HG03460 (cell line): ENCODE measurements around the gene MYO10.
A peak's percentile ranks its signal among the peaks of the same experiment; 100 is the strongest.

ENCODE experiments used
- ATAC-seq: cut with Tn5 transposase; IDR thresholded peaks from one replicate; pipeline ENCODE4 v1.9.1; 2021; ENCODE audit not compliant: unreplicated experiment

MYO10 gene

DNA sequence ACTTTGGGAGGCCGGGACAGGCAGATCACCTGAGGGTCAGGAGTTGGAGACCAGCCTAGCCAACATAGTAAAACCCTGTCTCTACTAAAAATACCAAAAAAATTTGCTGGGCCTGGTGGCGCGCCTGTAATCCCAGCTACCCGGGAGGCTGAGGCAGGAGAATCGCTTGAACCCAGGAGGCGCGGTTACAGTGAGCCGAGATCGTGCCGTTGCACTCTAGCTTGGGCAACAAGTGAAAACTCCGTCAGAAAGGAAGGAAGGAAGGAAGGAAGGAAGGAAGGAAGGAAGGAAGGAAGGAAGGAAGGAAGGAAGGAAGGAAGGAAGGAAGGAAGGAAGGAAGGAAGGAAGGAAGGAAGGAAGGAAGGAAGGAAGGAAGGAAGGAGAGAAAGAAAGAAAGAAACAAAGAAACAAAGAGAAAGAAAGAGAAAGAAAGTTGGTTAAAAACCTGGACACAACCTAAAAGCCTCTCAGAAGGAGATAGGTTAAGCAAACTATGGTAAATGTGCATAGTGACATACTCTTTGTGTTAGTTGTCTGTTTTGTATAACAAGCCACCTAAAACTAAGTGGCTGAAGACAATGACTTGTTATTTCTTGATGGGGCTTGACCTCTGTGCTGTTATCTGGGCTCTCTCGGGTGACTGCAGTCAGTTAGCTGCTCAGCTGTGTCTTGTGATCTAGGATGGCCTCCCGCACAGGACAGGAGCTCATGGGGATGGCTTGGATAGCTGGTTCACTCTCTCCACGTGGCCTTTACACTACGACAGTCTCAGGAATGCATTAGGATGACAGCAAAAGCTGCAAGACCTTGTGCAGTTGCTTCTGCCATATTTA is 8.0 kb upstream of the MYO10 start:
- no peak for ATAC-seq

DNA sequence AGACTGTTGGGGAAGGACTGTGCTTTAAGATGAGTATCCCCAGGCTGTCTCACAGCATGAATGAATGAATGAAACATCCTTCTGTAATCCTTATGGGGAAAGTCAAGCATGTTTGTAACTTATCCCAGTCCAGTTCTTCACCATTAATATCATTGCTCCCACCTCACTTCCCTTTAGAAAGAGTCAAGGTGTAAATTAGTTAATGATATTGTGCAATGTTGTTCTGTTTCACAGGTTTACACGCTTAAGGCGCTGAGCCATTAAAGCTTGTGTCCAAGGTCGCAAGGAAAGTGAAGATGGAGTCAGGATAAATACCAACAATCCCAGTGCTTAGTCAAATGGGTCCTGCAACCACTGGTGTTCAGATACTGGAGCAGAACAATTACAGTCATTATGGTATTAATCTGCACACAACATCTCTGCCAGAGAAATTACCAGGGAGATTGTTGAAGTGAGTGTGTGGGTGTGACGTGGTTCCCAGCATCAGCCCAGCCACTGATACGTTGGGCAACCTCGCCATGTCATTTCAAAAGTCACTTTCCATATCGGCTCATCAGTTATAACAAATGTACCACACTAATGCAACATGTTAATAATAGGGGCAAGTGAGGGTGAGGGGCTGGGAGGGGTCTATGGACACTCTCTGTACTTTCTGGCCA is 1.5 kb upstream of the MYO10 start:
- ATAC-seq, result no peak

DNA sequence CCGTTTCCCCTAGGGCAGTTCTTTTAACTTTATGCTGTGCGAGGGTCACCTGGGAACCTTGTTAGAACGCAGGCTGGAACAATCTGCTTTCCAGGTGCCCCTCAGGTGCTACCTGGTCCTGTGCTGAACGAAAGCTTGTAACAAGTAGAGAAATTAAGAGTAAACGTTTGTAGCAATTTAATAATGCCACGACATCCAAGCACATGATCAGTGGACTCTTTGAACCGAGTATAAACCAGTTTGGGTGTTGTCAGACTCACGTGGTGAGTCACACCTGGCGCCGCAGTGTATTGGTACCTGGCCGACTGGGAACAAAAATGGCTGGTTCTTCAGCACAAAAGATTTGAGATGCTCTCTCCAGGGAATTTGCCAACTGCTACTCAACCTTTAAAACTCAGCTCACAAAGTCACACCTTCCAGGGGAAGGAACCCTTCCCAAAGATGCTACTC is 926 bp upstream of the MYO10 start:
- no peak for ATAC-seq

DNA sequence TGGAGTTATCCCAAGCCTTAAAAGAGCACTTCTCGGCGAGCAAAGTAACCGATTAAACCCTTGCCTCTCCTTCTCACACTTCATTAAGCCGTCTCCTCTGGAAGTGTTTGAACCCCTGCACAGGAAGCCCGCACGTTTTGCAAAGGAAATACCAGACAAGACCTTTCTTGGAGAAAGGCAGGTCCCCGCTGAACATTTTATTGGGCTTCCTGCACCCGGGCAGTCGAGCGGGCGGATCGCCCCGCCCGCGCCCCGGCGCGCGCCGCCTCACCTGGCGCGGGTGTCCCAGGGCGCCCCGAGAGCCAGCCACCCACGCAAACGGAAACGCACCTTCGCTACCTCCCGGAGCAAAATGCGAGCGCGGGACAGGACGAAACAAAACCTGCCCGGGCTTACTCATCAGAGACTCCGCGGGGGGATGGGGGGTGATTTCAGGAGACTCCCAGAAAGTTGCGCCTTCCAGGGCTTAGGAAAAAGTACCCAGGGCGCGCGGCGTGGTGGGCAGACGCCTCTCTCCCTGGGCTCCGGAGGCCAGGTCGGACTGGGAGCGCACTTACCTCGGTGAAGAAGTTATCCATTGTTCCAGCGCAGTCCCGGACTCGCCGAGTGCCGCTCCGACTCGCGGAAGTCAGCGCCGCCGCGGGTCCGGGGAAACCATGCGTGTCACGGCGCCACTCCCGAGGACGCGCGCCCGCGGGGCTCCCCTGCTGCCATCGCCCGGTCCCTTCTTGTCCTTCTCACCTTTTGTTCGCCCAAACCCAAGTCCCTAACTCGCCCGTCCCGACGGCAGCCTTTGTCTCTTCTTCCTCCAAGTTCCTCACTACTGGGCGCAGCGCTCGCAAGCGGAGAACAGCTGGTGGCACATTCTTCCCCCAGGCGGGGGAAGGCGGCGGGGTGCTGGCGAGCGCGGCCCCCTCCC is 598 bp downstream of the MYO10 start:
- ATAC-seq, result peak; percentile 44

DNA sequence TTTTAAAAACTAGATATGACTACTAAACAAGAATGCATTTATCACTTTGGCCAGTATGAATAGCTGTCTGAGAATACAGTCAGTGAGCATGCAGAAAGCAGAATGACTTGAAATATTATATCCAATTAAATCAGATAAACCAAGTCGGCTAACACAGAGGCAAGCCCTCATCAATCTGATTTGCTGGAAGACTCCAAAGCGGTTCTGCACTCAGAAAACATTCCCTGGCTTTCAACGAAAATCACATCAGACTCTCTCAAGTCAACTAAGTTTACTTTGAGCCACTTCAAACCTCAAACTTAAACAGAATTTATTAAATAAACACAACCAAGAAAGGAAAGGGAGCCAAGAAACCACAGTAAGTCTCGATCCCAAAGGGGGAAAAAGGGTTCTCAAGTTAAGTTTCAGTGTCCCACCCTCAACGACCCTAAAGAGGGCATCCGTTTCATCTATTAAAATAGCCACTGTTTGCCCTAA is 1.4 kb downstream of the MYO10 start:
- ATAC-seq, result no peak

DNA sequence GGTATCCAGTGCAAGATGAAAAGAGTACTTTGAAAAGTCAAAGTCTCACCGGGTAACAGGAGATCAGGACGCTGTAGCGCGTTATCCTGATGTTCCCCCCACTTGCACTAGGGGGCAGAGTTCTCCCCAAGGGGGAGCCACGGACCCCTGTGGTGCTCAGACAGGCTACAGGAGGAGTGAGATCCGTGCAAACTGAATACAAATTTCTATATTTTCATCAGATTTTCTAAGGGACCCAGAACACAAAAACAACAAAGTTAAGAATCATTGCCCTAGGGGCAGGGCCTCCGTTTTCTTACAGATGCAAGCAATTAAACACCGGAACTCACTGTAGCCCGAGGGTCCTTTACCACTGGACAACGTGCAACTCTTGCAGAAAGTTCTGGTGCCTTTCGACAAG is 2.0 kb downstream of the MYO10 start:
- ATAC-seq, result peak; percentile 49

DNA sequence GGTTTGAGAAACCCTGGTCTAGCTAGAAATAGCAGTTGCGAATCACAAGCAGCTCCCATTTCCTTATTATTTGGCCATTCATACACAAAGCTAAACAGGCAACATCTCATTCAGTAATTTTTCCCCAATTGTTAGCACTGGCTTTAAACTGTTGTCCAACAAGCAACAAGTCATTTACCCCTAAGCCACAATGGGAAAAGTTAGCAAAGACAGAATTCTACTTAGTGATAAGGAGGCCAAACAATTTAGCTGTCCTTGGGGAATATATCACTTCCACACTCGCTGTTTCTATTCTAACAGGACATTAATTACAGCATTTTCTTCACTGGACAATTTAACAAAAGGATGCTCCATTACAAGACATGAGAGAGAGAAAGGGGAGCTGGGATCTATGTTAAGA is 2.8 kb downstream of the MYO10 start:
- ATAC-seq, result no peak

DNA sequence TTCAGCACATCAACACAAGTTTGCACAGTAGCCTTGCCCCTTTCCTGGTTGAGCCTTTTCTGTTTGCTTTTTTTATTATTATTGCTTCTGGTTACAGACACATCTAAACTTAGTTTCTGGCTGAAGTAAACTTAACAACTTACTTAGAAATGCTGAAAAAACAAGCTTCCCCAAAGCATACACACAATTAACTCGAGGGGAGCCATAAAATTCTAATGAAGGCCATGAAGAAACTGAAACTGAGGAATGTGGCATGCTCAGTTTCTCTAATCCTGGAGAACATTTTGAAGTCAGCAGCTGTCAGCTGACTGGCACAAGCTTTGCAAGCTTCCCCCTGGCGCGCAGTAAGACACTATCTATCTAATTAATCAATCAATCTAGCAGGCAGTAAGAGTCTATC is 3.7 kb downstream of the MYO10 start:
- no peak for ATAC-seq

DNA sequence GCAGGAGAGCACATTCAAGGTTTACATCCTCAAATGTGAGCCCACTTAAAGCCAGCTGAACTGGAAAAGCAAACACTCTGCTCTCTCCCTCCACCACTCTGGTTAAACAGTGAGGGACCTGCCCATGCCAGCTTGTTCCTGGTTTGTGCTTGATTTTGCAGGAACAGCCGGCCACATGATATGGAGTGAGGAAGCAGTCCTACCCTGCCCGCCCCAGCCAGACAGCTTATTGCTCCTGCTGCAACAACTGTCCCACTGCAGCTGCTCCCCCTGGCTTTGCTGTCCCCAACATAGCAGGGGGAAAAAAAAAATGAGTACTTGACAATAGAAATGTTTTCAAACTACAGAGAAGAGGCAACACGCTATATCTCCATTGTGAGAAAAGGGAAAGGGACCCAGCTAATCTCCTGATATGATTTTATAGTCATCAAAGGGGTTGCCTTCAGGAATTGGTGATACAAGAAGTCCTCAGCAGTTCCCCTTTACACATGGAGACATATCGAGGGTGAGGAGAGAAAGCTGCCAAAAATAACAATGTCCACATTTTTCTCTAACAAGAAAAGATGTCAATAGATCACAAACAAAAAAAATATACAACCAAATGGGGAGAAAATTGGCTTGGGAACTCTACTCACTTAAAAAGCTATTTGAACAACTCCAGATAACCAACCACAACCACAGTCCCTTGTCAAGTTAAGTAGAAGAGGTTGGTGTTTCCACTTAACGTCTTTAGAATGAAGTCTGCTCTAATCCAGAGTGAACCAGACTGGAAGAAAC is 4.6 kb downstream of the MYO10 start:
- ATAC-seq, result no peak

DNA sequence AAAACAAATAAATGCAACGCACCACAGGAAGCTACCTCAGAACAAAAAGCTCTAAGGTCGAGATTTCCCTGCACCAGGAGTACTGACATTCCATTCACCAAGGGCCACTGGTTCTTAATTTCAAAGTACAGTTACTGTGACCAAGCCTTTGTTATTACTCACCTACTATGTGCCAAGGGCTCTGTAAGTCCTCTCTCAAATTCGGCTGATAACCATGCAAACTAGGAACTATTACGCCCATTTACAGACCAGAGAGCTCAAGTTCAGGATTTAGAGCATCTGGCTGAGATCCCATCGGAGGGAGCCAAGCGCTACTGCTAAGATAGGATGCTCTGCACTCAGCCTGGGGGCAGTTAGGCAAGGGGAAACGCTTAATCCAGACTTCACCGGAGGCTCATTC is 5.6 kb downstream of the MYO10 start:
- ATAC-seq, result no peak

DNA sequence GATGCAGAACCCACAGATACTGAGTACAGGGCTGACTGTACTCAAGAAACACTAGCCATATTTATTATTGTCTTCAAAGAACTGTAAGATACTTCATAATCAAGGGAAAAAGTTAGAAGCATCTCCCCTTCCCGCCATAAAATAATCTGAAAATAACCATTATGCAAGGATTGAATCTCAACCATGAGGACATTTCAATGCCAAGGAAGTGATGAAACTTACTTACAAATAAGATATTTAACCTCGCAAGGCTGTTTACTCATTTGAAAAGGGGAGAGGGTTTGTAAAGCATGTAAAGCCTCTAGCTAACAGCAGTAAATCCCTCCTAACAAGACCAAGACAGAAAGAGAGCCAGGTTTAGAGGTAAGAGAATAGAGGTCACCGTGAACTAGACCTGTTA is 6.3 kb downstream of the MYO10 start:
- no peak for ATAC-seq

DNA sequence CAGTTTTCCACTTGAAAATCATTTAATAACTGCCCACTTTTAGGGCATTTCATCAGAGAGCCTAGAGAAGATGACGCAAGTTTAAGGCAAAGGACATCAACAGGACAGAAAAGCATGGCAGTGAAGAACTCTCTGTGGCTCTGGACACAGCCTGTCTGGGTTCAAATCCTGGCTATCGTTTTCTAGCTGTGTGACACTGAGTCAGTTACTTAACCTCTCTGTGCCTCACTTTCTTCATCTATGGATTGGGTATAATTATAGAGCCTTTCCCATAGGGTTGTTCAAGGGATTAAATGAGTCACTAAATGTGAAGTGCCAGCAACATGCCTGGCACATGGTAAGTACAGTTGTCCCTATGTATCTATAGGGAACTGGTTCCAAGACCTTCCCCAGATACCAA is 6.7 kb downstream of the MYO10 start:
- no peak for ATAC-seq

DNA sequence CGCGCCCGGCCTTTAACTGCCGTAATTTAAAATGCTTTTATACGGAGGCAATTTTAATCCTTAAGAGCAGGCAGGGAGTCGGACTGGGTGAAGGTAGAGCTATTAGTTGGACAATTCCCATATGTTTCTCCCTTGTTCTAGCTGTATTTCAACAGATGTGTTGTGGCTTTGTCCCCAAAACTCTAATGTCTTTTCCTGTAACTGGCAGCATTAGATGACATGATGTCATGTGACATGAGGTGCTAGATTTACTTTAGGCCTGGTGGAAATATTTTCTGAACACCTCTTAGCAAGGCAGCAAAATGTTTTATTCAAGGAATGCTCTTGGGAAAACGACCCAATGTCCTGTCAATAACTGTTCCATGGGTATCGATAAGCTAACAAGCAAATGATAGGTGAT is 8.5 kb downstream of the MYO10 start:
- ATAC-seq, result no peak

DNA sequence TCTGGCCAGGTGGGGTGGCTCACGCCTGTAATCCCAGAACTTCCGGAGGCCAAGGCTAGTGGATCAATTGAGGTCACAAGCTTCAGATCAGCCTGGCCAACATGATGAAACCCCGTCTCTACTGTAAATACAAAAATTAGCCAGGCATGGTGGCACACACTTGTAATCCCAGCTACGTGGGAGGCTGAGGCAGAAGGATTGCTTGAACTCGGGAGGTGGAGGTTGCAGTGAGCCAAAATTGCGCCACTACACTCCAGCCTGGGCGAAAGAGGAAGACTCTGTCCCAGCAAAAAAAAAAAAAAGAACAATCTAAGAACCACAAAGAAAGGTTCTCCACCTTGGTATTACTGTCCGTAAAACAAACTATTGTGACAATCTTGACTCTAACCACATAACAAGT is 9.7 kb downstream of the MYO10 start:
- ATAC-seq, result no peak

DNA sequence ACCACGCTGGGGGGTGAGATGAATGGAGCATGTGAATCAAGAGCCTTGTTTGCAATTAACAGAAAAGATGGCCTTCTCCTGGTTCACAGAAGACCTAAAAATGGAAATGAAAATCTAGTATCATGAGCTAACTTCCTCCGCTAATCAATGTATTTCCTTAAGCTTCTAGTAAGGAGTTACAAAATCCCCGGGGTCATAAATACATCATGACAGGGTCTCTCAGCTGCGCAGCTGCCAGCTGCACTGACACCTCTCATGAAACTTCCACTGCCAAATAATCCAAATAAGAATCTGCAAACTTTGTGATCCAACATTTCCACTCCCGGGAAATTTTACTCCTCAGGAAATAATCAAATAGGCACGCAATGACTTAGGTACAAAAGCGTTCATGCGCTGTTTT is 11.9 kb downstream of the MYO10 start:
- ATAC-seq, result no peak

DNA sequence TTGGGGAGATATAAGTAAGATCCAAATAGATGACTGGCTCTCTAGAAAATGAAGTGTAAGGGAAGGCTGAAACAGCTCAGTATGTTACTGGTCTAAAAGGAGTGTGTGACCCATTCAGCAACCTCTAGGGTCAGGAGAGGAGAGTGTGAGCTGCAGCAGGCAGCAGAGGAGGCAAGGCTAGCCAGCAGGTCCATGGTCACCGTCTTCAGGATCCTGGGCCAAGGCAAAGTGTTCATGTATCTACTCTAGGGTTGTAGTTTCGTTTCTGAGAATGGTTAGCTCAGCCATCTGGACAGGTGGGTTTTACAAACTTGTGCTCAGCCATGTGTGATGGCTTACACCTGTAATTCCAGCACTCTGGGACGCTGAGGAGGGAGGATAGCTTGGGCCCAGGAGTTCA is 13.7 kb downstream of the MYO10 start:
- no peak for ATAC-seq

DNA sequence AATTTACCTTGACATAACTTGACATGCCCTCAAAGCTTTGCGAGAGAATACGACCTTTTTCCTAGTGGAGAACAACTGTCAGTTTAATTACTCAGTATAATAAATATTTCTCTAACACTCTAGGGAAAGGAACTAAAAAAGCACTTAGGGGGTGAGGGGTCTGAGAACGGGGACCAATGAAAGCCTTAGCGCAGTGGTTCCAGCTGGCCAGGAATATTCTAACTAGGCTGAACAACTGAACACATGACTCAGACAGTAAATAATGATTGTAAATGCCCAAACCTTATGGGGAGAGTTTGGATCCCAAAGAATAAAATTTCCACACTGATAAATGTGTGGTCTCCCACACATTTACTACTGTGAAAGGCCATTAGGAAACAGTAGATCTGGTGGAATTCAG is 14.9 kb downstream of the MYO10 start:
- no peak for ATAC-seq

DNA sequence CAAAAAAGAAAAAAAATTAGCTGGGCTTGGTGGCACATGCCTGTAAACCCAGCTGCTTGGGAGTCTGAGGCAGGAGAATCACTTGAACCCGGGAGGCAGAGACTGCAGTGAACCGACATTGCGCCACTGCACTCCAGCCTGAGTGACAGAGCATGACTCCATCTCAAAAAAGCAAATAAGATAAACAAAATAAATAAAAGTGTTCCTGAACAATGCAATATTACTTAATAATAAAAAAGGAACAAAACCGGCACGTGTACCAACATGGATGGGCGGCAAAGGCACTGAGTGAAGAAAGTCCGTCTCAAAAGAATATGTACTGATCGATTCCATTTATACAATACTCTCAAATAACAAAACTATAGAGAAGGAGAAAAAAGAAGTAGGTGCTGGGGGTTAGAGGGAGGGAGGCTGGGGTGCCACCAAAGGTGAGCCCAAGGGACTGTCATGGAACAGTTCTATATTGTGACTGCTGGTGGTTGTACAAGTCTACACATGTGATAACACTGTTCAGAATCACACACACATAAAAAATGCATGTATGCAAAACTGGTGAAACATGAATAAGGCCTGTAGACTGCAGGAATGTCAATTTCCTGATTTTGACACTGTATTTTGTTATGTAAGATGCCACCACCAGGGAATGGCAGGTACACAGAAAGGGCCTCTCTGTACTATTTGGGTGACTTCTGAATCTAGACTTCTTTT is 15.8 kb downstream of the MYO10 start:
- ATAC-seq, result no peak

DNA sequence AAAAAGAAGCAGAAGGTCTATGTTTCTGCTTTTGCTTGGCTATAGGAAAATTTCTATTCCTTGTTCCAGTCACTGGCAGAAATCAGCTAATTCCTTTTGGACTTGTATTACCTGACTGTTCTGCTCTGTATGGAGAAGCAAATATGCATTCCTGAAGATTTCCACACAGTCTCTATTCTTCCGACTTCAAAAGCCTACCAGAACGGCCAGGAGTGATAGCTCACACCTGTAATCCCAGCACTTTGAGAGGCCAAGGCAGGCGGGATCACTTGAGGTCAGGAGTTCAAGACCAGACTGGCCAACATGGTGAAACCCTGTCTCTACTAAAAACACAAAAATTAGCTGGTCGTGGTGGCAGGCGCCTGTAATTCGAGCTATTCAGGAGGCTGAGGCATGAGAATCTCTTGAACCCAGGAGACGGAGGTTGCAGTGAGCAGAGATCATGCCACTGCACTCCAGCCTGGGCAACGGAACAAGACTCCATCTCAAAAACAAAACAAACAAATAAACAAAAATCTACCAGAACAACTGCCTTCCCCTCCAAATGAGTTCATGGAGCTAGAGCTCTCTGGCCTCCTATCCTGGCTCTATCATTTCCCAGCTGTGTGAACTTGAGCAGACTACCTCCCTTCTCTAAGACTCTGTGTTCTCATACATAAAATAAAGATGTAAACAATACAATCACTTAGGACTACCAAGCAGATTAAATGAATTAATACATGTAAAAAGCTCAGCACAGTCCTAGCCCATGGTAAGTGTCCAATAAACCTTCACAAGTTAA is 17.0 kb downstream of the MYO10 start:
- ATAC-seq, result no peak
